Measurements from ENCODE around the gene TMEM252.

DNA sequence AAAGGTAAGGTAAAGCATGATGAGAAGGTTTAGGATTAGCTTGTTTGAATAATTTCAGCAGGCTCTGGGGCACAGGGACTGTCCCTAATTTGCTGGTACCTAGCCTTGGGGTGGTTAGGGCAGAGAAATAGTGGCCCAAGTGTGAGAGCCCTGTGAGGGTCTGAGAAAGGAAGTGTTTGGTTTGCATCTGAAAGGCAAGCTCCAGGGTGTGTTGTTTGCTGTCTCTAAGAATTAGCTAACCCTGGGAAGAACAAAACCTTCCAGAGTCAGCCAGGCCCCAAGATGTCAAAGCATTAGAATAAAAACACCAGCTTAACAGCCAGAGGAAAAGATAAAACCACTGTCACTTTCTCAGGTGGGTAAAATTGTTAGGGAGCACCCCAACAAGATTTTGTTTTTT, 31.0 kb downstream of the TMEM252 start:
- TF ChIP-seq, protein P1, sequence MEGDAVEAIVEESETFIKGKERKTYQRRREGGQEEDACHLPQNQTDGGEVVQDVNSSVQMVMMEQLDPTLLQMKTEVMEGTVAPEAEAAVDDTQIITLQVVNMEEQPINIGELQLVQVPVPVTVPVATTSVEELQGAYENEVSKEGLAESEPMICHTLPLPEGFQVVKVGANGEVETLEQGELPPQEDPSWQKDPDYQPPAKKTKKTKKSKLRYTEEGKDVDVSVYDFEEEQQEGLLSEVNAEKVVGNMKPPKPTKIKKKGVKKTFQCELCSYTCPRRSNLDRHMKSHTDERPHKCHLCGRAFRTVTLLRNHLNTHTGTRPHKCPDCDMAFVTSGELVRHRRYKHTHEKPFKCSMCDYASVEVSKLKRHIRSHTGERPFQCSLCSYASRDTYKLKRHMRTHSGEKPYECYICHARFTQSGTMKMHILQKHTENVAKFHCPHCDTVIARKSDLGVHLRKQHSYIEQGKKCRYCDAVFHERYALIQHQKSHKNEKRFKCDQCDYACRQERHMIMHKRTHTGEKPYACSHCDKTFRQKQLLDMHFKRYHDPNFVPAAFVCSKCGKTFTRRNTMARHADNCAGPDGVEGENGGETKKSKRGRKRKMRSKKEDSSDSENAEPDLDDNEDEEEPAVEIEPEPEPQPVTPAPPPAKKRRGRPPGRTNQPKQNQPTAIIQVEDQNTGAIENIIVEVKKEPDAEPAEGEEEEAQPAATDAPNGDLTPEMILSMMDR (conservative IDR thresholded peaks at IDR 0.05; ENCODE audit: low read depth, low read length) = no peak
- no peak for TF ChIP-seq EZH2 (IDR thresholded peaks at IDR 0.05; ENCODE audit: borderline replicate concordance, low read depth, low read length, poor library complexity, severe bottlenecking)

Measured in A673 (cell line).